ENCODE results near the gene IGSF21. TPM values are rescaled to one million over a fixed set of nuclear protein-coding genes. Genes with fewer than 3 reads are reported as not detected.

IGSF21 gene
- total RNA-seq, 1 experiment from 2014 or later, result not detected

- POLR2A ChIA-PET, result no interaction called here
- Mint-ChIP-seq H3K4me1 (ENCODE audit: insufficient read depth, unreplicated experiment) (no peaks in the 10 kb centered on the region), H3K36me3 (ENCODE audit: insufficient read depth, unreplicated experiment) (no peaks in the 10 kb centered on the region), H3K27me3 (ENCODE audit: insufficient read depth, unreplicated experiment) (no peaks in the 10 kb centered on the region), H3K27ac (ENCODE audit: low read depth, unreplicated experiment) (no peak overlapping the region), H3K4me3 (ENCODE audit: unreplicated experiment) (no peak overlapping the region), H3K9me3 (ENCODE audit: unreplicated experiment) (no peaks in the 10 kb centered on the region)
- CTCF ChIA-PET, result no interaction called here
- no peak for DNase-seq (ENCODE audit: unreplicated experiment)
- intact Hi-C loops (cut with micrococcal nuclease), result no loop called here
- TF ChIP-seq, protein P1, sequence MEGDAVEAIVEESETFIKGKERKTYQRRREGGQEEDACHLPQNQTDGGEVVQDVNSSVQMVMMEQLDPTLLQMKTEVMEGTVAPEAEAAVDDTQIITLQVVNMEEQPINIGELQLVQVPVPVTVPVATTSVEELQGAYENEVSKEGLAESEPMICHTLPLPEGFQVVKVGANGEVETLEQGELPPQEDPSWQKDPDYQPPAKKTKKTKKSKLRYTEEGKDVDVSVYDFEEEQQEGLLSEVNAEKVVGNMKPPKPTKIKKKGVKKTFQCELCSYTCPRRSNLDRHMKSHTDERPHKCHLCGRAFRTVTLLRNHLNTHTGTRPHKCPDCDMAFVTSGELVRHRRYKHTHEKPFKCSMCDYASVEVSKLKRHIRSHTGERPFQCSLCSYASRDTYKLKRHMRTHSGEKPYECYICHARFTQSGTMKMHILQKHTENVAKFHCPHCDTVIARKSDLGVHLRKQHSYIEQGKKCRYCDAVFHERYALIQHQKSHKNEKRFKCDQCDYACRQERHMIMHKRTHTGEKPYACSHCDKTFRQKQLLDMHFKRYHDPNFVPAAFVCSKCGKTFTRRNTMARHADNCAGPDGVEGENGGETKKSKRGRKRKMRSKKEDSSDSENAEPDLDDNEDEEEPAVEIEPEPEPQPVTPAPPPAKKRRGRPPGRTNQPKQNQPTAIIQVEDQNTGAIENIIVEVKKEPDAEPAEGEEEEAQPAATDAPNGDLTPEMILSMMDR (IDR thresholded peaks at IDR 0.05; ENCODE audit: unreplicated experiment), result no peak
- no TSS peak for BruUV-seq (replicated peaks)
Measured at GRCh38 chr1:18126616-18127015, 19.0 kb downstream of the IGSF21 start.

DNA sequence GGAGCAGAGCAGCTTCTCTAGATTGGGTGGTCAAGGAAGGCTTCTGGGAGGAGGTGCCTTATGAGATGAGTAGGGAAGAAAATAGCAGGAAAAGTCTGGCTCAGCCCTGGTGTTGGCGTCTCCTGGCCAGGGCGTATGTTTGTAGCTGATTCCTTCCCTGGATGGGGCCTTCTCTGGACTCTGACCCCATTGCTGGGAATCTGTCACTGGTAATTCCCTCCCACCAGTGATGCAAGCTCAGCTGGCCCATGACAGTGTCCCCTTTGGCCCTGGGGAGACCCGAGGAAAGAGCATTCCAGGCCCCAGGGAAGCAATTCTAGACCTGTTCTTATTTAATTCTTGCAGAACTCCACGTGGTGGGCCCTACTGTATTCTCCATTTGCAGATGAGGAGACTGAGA is 20.7 kb downstream of the IGSF21 start:
- Mint-ChIP-seq H3K36me3 (ENCODE audit: insufficient read depth, unreplicated experiment) (no peaks in the 10 kb centered on the region), H3K27me3 (ENCODE audit: insufficient read depth, unreplicated experiment) (no peaks in the 10 kb centered on the region), H3K4me3 (ENCODE audit: unreplicated experiment) (no peak overlapping the region), H3K4me1 (ENCODE audit: insufficient read depth, unreplicated experiment) (no peaks in the 10 kb centered on the region), H3K9me3 (ENCODE audit: unreplicated experiment) (no peaks in the 10 kb centered on the region), H3K27ac (ENCODE audit: low read depth, unreplicated experiment) (no peak overlapping the region)
- ChIA-PET CTCF (no interaction called here), POLR2A (no interaction called here)
- TF ChIP-seq, protein P1 (IDR thresholded peaks at IDR 0.05; ENCODE audit: unreplicated experiment), result no peak
- BruUV-seq (replicated peaks), result no TSS peak
- DNase-seq (ENCODE audit: unreplicated experiment), result no peak
- intact Hi-C loops (cut with micrococcal nuclease), result no loop called here

GRCh38 chr1:18130356-18130755 is 22.8 kb downstream of the IGSF21 start:
- Mint-ChIP-seq H3K9me3 (ENCODE audit: unreplicated experiment) (no peaks in the 10 kb centered on the region), H3K27me3 (ENCODE audit: insufficient read depth, unreplicated experiment) (no peaks in the 10 kb centered on the region), H3K36me3 (ENCODE audit: insufficient read depth, unreplicated experiment) (no peaks in the 10 kb centered on the region), H3K27ac (ENCODE audit: low read depth, unreplicated experiment) (no peak overlapping the region), H3K4me3 (ENCODE audit: unreplicated experiment) (no peak overlapping the region), H3K4me1 (ENCODE audit: insufficient read depth, unreplicated experiment) (no peaks in the 10 kb centered on the region)
- DNase-seq (ENCODE audit: unreplicated experiment), result no peak
- intact Hi-C loops (cut with micrococcal nuclease), result no loop called here
- ChIA-PET POLR2A (no interaction called here), CTCF (interaction anchor here (0.6 to 0.7 kb wide), 2 partner anchors 15 to 467 kb away, joined by 3 read pairs; no protein-coding TSS in a partner anchor)
- TF ChIP-seq, protein P1 (IDR thresholded peaks at IDR 0.05; ENCODE audit: unreplicated experiment), result no peak
- BruUV-seq (replicated peaks), result no TSS peak

GRCh38 chr1:18132022-18132710 is 24.6 kb downstream of the IGSF21 start:
- Mint-ChIP-seq H3K9me3 (ENCODE audit: unreplicated experiment) (no peaks in the 10 kb centered on the region), H3K27ac (ENCODE audit: low read depth, unreplicated experiment) (no peak overlapping the region), H3K4me3 (ENCODE audit: unreplicated experiment) (no peak overlapping the region), H3K4me1 (ENCODE audit: insufficient read depth, unreplicated experiment) (no peaks in the 10 kb centered on the region), H3K36me3 (ENCODE audit: insufficient read depth, unreplicated experiment) (no peaks in the 10 kb centered on the region), H3K27me3 (ENCODE audit: insufficient read depth, unreplicated experiment) (no peaks in the 10 kb centered on the region)
- TF ChIP-seq, protein P1 (IDR thresholded peaks at IDR 0.05; ENCODE audit: unreplicated experiment), result no peak
- no TSS peak for BruUV-seq (replicated peaks)
- ChIA-PET POLR2A (no interaction called here), CTCF (no interaction called here)
- no peak for DNase-seq (ENCODE audit: unreplicated experiment)
- intact Hi-C loops (cut with micrococcal nuclease), result no loop called here
